Retinal pigment epithelial cell (primary cell): ENCODE measurements around the gene TUBAL3.

Experiments used
- DNase-seq: peaks from one replicate; pipeline ENCODE4 v3.0.0-alpha.2; 2010; ENCODE audit warnings: low read depth
- H3K4me3 ChIP-seq: 2 replicates; pipeline ENCODE4 v1.5.1; 2011; ENCODE audit warnings: mild to moderate bottlenecking, low read length, control low read depth, moderate library complexity
- TF ChIP-seq, protein P1 (sequence below): conservative IDR thresholded peaks from 2 replicates; pipeline ENCODE4 v1.5.1; 2011; ENCODE audit warnings: low read depth, low read length, control low read depth, inconsistent platforms

The TUBAL3 gene

DNA sequence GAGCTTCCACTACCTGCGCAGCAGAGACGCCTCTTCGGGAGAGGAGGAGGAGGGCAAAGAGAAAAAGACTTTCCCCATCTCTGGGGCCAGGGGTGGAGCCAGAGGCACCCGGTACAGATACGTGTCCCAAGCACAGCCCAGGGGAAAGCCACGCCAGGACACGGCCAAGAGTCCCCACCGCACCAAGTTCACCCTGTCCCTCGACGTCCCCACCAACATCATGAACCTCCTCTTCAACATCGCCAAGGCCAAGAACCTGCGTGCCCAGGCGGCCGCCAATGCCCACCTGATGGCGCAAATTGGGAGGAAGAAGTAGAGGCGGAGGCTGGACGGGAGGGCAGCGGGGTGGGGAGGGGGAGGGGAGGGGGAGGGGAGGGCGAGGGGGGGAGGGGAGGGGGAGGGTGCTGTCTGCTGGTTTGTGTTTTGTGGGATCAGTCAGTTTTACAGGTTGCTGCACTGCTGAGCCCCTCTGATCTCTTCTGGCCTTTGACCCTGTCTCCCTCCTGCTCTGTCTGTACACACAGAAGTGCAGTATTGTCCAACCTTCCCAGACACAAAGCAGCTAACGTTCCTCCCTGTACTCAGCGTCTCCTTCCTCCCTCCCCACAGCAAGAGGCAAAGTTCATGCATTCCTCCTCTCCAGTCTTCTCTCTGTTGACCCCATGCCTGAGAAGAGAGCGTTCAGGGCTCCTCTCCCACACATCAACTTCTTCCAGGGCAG lies 30.6 kb downstream of the TUBAL3 start:
- TF ChIP-seq, protein P1, sequence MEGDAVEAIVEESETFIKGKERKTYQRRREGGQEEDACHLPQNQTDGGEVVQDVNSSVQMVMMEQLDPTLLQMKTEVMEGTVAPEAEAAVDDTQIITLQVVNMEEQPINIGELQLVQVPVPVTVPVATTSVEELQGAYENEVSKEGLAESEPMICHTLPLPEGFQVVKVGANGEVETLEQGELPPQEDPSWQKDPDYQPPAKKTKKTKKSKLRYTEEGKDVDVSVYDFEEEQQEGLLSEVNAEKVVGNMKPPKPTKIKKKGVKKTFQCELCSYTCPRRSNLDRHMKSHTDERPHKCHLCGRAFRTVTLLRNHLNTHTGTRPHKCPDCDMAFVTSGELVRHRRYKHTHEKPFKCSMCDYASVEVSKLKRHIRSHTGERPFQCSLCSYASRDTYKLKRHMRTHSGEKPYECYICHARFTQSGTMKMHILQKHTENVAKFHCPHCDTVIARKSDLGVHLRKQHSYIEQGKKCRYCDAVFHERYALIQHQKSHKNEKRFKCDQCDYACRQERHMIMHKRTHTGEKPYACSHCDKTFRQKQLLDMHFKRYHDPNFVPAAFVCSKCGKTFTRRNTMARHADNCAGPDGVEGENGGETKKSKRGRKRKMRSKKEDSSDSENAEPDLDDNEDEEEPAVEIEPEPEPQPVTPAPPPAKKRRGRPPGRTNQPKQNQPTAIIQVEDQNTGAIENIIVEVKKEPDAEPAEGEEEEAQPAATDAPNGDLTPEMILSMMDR = no peak
- no peak for DNase-seq
- no peak overlapping the region for H3K4me3 ChIP-seq

DNA sequence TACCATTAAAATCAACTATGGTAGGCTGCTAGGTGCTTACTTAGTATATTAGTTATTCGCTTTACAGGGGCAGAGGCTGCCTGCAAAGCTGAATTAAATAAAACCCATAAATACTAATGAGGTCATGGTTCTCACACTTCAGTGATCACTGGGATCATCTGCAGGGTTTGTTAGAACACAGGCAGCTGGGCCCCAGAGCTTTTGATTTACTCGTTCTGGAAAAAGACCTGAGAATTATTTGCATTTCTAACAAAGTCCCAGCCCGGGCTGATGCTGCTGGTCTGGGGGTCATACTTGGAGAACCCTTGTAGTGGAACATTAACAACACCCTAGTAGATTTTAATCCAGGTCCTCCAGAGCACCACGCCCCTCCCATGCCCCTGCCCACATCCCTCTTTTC lies 31.3 kb downstream of the TUBAL3 start:
- H3K4me3 ChIP-seq = no peak overlapping the region
- DNase-seq = no peak

DNA sequence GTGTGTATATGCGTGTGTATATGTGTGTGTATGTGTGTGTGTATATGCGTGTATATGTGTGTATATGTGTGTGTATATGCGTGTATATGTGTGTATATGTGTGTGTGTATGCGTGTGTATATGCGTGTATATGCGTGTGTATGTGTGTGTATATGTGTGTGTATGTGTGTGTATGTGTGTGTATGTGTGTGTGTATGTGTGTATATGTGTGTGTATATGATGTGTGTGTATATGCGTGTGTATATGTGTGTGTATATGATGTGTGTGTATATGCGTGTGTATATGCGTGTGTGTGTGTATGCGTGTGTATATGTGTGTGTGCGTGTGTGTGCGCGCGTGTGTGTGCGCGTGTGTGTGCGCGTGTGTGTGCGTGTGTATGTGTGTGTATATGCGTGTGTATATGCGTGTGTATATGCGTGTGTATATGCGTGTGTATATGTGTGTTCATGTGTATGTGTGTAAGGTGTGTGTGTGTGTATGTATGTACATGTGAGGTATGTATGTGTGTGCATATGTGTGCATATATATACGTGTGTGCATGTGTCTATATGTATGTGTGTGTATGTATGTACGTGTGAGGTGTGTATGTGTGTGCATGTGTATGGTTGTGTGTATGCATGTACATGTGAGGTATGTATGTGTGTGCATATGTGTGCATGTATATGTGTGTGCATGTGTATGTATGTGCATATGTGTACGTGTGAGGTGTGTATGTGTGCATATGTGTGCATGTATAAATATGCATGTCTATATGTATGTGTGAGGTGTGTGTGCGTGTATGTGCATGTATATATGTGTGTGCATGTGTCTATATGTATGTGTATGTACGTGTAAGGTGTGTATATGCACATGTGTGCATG lies 33.9 kb downstream of the TUBAL3 start:
- no peak overlapping the region for H3K4me3 ChIP-seq
- TF ChIP-seq, protein P1 = no peak
- no peak for DNase-seq

More for the DNA sequence above, 31.3 kb downstream of the TUBAL3 start:
- TF ChIP-seq, protein P1 = no peak

DNA sequence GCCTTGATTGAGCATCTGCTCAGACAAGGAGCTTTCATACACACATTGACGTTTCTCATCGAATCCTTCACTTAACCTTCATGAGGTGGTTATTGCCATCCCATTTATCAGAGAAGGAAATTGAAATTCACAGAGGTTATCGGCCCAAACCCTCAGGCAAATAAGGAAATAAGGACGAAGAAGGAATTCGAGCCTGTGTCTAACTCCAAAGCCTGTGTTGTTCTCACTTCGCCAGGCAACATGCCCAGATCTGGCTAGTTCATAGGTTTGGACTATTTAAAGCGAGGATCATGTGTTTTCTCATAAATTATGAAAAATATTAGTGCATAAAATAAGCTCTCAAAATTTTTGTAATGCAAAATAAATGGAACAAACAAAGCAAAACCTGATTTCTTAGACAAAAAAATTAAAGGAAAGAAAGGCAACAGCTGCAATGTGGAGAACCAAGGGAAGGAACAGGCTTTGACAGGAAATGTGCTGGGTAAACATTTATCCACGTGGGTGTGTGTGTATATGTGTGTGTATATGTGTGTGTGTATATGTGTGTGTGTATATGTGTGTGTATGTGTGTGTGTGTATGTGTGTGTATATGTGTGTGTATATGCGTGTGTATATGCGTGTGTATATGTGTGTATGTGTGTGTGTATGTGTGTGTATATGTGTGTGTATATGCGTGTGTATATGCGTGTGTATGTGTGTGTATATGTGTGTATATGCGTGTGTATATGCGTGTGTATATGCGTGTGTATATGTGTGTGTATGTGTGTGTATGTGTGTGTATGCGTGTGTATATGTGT lies 35.1 kb downstream of the TUBAL3 start:
- H3K4me3 ChIP-seq = no peak overlapping the region
- no peak for DNase-seq
- TF ChIP-seq, protein P1 = no peak

DNA sequence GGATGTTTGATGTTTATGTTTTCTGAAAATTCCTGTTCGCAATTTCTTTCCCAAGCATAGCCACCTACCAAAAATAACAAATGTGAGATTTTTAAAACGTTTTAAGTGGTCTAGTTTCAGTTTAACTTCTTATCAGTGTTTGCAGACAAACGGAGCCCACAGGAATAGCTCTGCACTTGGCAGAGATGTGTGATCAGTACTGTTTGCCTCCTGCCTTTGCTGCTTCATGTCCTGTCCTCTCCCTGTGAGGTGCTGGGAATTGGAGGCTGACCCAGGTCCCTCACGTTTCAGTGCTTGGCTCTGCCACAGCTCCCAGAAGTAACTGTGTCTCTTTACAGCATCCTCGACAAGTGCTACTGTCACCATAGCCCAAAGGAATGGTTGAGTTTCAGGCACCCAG lies 38.7 kb downstream of the TUBAL3 start:
- TF ChIP-seq, protein P1 = no peak
- DNase-seq = no peak
- H3K4me3 ChIP-seq = no peak overlapping the region

DNA sequence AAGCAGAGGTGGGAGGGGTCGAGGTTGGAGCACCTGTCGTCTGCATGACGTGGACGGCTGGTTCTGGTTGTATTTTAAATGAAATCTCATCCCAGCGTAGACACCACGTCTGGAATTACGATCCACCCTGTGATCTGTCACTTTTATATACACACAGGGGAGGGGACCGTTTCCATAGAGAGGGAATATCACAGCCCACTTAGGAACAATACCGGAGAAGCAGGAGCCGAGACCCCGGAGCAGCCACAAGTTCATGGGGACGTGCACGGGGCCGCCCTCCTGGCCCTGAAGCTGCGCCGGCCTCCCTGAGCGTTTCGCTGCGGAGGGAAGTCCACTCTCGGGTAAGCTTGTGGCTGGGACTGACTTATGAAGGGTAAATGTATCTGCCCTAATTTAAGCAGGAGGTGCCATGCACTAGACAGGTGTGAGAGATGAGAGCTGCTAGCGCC lies 39.7 kb downstream of the TUBAL3 start, which contains the start of gene UCN3:
TSS of gene UCN3 (plus strand) at position 77 of the 449 bp plus-strand sequence. CDS start 8,755 bp downstream, outside the sequence.
- no peak within 1 kb of the TSS for H3K4me3 ChIP-seq
- TF ChIP-seq, protein P1 = no peak
- no peak for DNase-seq
